H54 (cell line): Measurements from ENCODE around the gene PMEPA1.
A peak's percentile ranks its signal among the peaks of the same experiment; 100 is the strongest.

Experiments
- DNase-seq: peaks from one replicate; pipeline ENCODE4 v3.0.0; 2011; ENCODE audit warnings: low spot score, mixed read lengths; ENCODE audit not compliant: insufficient read length
- FAIRE-seq: peaks from 3 replicates; lab custom pipeline; 2011; peaks lifted over from hg19 to GRCh38; lab: Jason Lieb, UNC
- POLR2A ChIP-seq: IDR thresholded peaks from 2 replicates; pipeline ENCODE4 v1.6.1; 2011; ENCODE audit warnings: low read depth, mild to moderate bottlenecking, low read length

The PMEPA1 gene

GRCh38 chr20:57676589-57677583 is 32.9 kb downstream of the PMEPA1 start:
- FAIRE-seq: no peak
- no peak for TF ChIP-seq POLR2A
- no peak for DNase-seq

DNA sequence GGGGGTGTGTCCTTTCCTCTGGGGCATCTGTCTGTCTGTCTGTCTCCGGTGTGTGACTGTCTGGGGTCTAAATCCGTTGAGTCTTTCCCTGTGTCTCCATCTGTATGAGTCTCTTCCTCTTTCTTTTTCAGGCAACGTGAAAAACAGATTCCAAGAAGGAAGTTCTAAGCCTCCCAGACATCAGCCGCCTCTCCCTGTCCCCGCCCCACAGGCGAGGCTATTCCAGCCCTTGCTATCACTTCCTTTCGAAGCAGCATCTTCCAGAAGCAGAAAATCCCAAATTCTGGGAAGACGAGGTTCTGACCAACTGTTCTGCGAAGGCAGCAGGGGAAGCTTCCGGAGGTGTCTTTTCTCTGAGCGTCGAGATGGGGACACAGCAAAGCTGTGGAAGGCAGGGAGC is 34.0 kb downstream of the PMEPA1 start:
- FAIRE-seq (no peak), DNase-seq (no peak)
- TF ChIP-seq POLR2A: no peak

GRCh38 chr20:57672953-57673575 is 36.8 kb downstream of the PMEPA1 start:
- no peak for DNase-seq
- no peak for TF ChIP-seq POLR2A
- no peak for FAIRE-seq

- TF ChIP-seq POLR2A: no peak
- FAIRE-seq (no peak), DNase-seq (no peak)
Measured at GRCh38 chr20:57672164-57672563, 37.7 kb downstream of the PMEPA1 start.

DNA sequence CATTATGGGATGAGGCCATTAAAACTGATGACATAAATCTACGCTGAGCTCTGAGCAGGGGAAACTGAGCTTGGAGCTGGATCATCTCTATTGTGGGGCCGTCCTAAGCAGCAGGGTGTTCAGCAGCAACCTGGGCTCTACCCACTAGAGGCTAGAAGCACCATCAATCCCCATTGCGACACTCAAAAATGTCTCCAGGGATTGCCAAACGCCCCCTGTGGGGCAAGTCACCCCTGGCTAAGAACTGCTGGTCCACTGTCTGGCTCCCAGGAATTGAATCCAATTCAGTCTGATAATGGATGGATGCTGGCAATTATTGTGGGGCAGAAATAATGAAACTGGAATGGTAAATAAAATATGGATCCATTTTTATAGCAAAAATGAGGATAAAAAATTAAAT is 38.2 kb downstream of the PMEPA1 start:
- FAIRE-seq (no peak), DNase-seq (peak; percentile 25)
- no peak for TF ChIP-seq POLR2A

DNA sequence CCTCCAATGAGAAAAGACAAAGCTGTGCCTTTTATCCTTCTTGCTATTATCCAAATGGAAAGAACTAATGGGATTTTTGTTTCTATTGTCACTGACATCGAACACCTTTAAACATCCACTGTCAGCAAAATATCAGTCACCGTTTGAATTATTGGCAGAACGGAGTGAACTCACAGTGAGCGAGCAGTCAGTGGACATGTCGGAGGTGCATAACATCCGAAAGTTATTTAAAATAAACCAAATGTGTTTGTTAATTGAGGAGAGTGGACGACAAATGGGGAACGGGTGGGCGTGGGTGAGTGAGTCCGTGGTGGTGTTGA is 38.8 kb downstream of the PMEPA1 start:
- FAIRE-seq (no peak), DNase-seq (no peak)
- TF ChIP-seq POLR2A: no peak

GRCh38 chr20:57670288-57671071 is 39.3 kb downstream of the PMEPA1 start:
- TF ChIP-seq POLR2A: no peak
- DNase-seq (no peak), FAIRE-seq (no peak)

GRCh38 chr20:57669632-57670031 is 40.2 kb downstream of the PMEPA1 start:
- FAIRE-seq: no peak
- no peak for DNase-seq
- TF ChIP-seq POLR2A: no peak

DNA sequence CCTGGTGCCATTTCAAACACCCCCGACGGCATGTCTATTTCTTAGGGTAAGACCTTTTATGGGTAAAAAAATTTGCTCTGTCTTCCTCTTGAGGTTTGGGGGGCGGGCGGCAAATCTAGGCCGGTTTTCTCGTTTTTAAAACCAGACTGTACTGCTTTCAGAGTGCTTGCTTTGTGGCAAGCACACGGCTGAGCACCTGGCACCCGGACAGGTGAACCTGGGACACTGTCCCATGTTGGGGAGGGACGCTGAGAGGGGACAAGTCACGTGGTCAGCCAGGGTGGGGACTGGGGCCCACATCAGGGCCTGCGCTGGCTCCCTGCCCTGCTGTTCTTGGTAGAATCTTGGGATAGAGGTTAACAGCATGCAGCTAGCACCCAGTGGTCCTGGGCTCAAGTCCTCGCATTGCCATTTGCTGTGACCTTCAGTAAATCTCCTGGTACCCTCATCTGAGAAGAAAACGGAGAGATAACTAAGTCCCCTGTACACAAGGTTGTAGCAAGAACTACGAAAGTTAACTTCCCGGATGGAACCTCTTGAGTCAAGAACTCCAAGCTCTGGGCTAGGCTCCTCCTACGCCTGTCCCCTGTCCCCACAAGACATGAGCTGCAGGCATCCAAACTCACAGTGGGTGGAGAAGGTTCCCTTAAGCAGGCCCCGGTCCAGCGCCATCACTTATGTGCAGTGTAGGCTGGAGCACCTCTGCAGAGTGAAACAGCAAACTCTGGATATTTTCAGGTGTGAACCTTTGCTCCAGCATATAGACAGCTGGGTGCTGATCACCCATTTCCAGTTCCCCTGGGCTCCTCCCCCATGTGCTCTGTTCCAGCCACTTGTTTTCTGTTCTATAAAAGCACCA is 41.7 kb downstream of the PMEPA1 start:
- no peak for TF ChIP-seq POLR2A
- no peak for FAIRE-seq
- DNase-seq: no peak

DNA sequence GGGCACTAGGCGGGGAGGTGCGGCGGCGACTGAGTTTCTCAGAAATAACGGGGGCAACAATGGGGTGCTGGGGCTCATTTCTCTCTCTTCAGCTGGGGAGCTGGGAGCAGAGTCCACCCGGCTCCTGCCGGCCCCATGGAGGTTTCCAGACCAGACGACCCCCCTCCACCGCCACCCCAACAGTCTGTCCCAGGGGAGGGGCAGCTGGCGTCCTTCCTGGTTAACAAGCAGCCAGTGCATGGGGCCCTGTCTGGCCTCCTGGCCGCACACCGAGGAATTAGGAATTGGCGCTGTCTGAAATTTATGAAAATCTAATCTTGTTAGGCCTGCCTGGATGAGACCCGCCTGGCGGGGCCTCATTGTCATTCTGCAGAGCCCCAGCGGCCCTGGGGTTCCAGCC is 42.4 kb downstream of the PMEPA1 start:
- FAIRE-seq: no peak

DNA sequence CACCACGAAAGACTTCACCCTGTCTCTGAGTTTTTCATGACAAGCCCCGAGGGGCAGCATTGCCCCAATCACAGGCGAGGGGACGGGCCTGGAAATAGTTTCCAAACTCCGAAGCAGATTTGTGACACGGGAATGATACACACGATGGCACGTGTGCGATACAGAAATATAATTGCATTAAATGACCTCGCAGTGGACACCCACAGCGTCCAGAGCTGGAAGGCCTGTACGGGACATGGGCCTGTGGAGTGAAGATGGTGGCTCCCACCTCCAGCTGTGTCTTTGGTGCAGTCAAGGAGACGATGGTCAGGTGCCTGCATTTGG is 43.0 kb downstream of the PMEPA1 start:
- FAIRE-seq (no peak), DNase-seq (no peak)
- no peak for TF ChIP-seq POLR2A

More for the DNA sequence above, 42.4 kb downstream of the PMEPA1 start:
- no peak for TF ChIP-seq POLR2A
- no peak for DNase-seq

DNA sequence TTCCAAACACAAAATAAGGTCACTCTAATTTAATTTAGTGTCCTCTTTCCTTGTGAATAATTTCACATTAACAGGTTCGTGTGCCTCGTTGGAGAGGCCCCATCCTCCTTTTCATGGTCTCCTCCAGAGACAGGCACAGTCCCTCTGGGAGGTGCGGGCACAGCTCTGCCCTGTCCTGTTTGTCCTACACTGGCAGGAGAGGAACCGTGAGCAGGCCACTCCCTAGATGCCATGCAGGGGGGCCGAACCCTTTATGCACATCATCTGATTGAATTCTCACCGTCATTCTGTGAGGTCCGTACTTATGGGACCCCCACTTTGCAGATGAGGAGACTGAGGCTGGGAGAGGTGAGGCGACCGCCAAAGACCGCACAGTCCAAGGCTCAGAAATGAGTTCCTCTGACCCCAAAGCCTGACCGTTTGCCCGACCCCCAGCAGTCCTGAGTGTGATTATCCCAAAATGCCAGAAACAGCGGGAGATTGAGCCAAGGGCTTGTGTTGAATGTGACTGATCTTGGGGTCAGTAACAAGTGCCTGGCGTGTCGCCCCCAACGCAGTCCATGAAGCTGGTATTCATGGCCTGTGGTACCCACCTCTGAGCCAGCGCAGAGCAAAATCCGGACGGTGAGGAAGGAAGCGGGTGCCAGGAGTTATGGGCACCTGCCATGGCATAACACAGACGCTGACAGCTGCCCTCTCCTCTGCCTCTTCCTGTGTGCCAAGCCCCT is 43.5 kb downstream of the PMEPA1 start:
- no peak for FAIRE-seq
- DNase-seq: no peak
- no peak for TF ChIP-seq POLR2A

GRCh38 chr20:57665589-57665971 is 44.2 kb downstream of the PMEPA1 start:
- no peak for DNase-seq
- no peak for FAIRE-seq
- TF ChIP-seq POLR2A: no peak
